Umbilical cord (tissue), 1 donor: ENCODE data around the gene OOEP. TPM values are rescaled to one million over a fixed set of nuclear protein-coding genes. Genes with fewer than 3 reads are reported as not detected.

Experiments used
- total RNA-seq: library from RNA; depleted of rRNA; stranded (reverse); fragments of >200 nt; gene quantifications from one replicate; pipeline ENCODE4 v1.2.3, GENCODE V29; 2014; ENCODE audit warnings: low replicate concordance; ENCODE audit not compliant: insufficient read depth

Gene OOEP
- total RNA-seq, 1 donor from 2014 or later: not detected

Other genes starting within 250 kb of the OOEP start
- not detected for gene KHDC1L, start 144.4 kb downstream of the OOEP start, total RNA-seq
- 8.9 TPM for gene KHDC1, start 106.7 kb downstream of the OOEP start, total RNA-seq
- not detected for gene DPPA5, start 15.6 kb downstream of the OOEP start, total RNA-seq
- not detected for gene KHDC3L, start 7.2 kb downstream of the OOEP start, total RNA-seq
- gene DDX43, start 24.9 kb upstream of the OOEP start, total RNA-seq: 2.6 TPM
- 13.0 TPM for gene CGAS, start 82.4 kb upstream of the OOEP start, total RNA-seq
- gene MTO1, start 91.8 kb upstream of the OOEP start, total RNA-seq: 18.5 TPM
- 18,956 TPM for gene EEF1A1, start 151.1 kb upstream of the OOEP start, total RNA-seq